ENCODE data around the gene SCUBE3.

The SCUBE3 gene

DNA sequence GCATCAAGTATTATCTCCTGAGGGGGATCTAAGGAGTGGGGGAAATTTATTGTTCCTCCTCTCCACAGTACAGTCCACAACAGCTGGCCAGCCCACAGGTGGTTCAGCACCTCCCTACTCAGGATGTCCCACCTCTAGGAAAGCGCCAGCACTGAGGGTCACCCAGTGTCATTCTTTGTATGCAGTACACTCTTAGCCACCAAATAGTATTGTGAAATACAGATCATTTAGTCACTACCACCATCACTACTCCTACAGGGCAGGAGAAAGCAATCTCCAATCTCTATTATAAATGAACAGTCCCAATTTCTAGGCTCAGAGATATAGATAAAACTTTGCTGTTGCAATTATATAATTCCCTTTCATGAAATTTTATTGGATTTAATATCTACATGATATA, 39.5 kb downstream of the SCUBE3 start:
- no peaks in the 10 kb centered on the region for H3K27me3 ChIP-seq
- peaks cover 0 to 82% (median 23%) of the 10 kb centered on the region in 4 donors for H3K4me1 ChIP-seq
- no peak overlapping the region for H3K4me3 ChIP-seq
- intact Hi-C loops (cut with DNase I; ENCODE audit: low total_unique reads), result loop anchor here (10.0 kb wide), 1 partner anchor 238 kb away; no protein-coding TSS in a partner anchor
- no peak for DNase-seq
- H3K27ac ChIP-seq, result peak overlapping the region in 1 of 2 donors; percentile 16
- no peaks in the 10 kb centered on the region for H3K36me3 ChIP-seq
- H3K9me3 ChIP-seq, result no peaks in the 10 kb centered on the region
- TF ChIP-seq, protein P1, sequence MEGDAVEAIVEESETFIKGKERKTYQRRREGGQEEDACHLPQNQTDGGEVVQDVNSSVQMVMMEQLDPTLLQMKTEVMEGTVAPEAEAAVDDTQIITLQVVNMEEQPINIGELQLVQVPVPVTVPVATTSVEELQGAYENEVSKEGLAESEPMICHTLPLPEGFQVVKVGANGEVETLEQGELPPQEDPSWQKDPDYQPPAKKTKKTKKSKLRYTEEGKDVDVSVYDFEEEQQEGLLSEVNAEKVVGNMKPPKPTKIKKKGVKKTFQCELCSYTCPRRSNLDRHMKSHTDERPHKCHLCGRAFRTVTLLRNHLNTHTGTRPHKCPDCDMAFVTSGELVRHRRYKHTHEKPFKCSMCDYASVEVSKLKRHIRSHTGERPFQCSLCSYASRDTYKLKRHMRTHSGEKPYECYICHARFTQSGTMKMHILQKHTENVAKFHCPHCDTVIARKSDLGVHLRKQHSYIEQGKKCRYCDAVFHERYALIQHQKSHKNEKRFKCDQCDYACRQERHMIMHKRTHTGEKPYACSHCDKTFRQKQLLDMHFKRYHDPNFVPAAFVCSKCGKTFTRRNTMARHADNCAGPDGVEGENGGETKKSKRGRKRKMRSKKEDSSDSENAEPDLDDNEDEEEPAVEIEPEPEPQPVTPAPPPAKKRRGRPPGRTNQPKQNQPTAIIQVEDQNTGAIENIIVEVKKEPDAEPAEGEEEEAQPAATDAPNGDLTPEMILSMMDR (IDR thresholded peaks at IDR 0.05), result no peak

DNA sequence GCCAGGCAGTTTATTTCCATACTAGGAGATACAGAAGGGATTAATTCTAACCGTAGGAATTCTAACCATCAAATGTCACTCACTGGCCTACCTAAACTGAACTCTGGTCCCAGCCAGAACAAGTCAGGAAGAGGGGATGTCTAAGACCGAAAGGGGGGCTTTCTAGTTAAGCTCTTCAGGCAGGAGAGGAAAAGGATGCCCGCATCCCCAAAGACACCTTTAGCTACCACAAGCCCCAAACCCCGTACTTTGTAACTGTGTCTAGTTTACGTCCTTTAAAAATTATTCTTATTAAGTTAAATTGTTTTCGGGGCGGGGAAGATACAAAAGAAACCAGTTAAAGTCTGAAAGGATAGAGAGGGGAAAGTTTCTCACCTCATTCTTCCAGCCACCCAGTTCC, 44.6 kb downstream of the SCUBE3 start:
- Histone ChIP-seq H3K4me1 (peaks cover 0 to 60% (median 19%) of the 10 kb centered on the region in 4 donors), H3K27ac (peak overlapping the region; percentile 98), H3K9me3 (no peaks in the 10 kb centered on the region), H3K27me3 (no peaks in the 10 kb centered on the region), H3K4me3 (peak overlapping the region; percentile 80 to 94), H3K36me3 (no peaks in the 10 kb centered on the region)
- intact Hi-C loops (cut with DNase I; ENCODE audit: low total_unique reads), result loop anchor here (10.0 kb wide), 1 partner anchor 244 kb away; no protein-coding TSS in a partner anchor
- DNase-seq, result no peak
- TF ChIP-seq, protein P1 (IDR thresholded peaks at IDR 0.05), result no peak

DNA sequence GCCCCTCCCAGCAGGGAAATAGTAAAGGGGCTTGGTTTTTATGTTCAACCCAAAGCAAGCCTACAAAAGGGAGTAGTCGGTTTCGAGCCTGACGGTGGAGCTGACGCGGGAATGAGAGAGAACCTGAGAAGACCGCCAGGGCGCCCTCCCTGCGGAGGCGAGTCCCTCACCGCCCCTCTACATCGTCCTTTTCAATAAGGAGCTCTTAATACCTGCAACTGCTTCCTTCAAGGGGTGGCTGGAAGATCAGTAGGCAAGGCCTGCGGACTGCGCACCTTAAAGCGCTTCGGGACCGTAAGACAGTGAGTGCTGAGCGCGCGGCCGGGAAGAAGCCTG, 45.1 kb downstream of the SCUBE3 start:
- TF ChIP-seq, protein P1 (IDR thresholded peaks at IDR 0.05), result no peak
- Histone ChIP-seq H3K27me3 (no peaks in the 10 kb centered on the region), H3K9me3 (no peaks in the 10 kb centered on the region), H3K36me3 (no peaks in the 10 kb centered on the region), H3K27ac (peak overlapping the region; percentile 98), H3K4me3 (peak overlapping the region; percentile 80 to 94), H3K4me1 (peaks cover 0 to 61% (median 22%) of the 10 kb centered on the region in 4 donors)
- intact Hi-C loops (cut with DNase I; ENCODE audit: low total_unique reads), result loop anchor here (10.0 kb wide), 1 partner anchor 244 kb away; no protein-coding TSS in a partner anchor
- peak in 1 of 2 donors; percentile 33 for DNase-seq

DNA sequence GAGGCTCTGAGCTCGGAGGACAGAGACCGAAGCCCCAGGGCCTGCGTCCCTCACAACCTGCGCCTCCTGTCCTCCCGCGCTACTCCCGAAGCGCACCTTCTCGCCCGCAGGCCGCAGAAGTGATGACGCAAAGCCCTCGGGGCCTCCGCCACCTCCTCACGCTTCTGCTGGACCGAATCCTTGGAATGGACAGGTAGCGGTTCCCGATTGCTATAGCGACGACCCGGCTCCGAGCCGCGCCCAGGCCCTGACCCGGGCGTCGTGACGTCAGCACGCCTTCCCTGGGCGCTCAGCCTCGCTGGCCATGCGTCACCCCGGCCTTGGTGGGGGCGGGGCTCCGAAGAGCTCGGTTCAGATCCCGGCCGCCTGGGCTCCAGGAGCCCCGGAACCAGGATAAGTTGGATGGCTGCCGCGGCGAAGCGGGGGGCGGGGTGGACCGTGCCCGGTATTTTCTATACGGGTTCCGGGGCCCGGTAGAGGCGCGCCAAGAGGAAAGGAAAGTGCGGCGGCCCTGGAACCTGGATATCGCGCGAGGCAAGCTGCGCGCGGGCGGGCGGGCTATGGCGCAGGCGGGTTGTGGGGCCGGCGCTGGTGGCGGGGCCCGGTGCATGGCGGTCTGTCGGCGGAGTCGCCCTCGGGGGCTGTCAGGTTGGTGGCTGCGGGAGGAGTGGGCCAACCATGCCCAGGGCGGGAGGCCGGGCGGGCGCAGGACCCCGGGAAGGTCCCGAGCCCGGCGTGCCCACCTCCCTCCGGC, 45.6 kb downstream of the SCUBE3 start, which contains the start of gene ZNF76:
Gene ZNF76 (plus strand): TSS at position 542 of the 754 bp plus-strand sequence. CDS start 21,417 bp downstream, outside the sequence.
- DNase-seq, result peak; percentile 97 to 99
- H3K36me3 ChIP-seq, result no peaks in the 10 kb centered on the region
- peaks cover 0 to 65% (median 22%) of the 10 kb centered on the region in 4 donors for H3K4me1 ChIP-seq
- H3K4me3 ChIP-seq, result peak within 1 kb of the TSS; percentile 80 to 94
- TF ChIP-seq, protein P1 (IDR thresholded peaks at IDR 0.05), result peak in 1 of 2 experiments; percentile 74
- intact Hi-C loops (cut with DNase I; ENCODE audit: low total_unique reads), result loop anchor here (10.0 kb wide), 1 partner anchor 245 kb away; no protein-coding TSS in a partner anchor
- H3K27ac ChIP-seq, result peak within 1 kb of the TSS; percentile 98
- H3K27me3 ChIP-seq, result no peaks in the 10 kb centered on the region
- no peaks in the 10 kb centered on the region for H3K9me3 ChIP-seq

DNA sequence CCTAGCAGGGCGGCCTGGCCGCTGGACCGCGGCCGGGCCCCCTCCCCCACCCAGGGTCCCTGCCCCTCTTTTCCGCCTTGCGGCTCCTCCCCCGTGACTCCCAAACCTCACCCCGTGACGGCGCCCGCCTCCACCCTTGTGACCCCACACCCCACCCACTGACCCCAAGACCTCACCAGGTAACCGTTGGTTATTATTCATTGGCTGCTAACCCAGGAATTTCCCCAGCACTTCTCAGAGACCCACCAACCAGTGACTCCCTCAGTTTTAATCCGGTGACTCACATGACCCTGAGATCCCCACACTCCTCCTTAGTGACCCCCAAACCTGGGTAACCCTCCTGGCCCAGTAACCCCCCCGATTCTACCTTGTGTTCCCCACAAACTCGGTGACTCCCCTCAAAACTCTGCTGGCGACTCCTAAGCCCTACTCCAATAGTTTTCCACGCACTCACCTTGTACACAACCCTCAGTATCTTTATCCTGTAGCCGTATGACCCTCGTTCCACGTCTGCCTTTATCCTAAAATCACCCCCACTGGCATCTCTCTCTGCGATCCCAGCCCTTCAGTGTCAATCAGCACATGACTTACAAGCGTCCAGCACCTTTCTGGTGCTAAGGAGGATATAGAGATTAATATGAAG, 46.3 kb downstream of the SCUBE3 start:
- H3K27ac ChIP-seq, result peak overlapping the region; percentile 98
- peaks cover 0 to 60% (median 22%) of the 10 kb centered on the region in 4 donors for H3K4me1 ChIP-seq
- H3K36me3 ChIP-seq, result no peaks in the 10 kb centered on the region
- TF ChIP-seq, protein P1 (IDR thresholded peaks at IDR 0.05), result no peak
- no peaks in the 10 kb centered on the region for H3K27me3 ChIP-seq
- H3K4me3 ChIP-seq, result peak overlapping the region; percentile 80 to 94
- intact Hi-C loops (cut with DNase I; ENCODE audit: low total_unique reads), result loop anchor here (10.0 kb wide), 1 partner anchor 245 kb away; no protein-coding TSS in a partner anchor
- DNase-seq, result peak; percentile 71 to 81
- no peaks in the 10 kb centered on the region for H3K9me3 ChIP-seq

Data from tibial artery (tissue), 4 donors.